HL-60 (cell line): Measurements from ENCODE around the gene VTCN1.
"Not testable (repeated sequence)": the region's sequence is repeated elsewhere in the genome, so short reads cannot be mapped to it uniquely, and the experiment has no call there.

Experiments
- DNase-seq, 2 experiments: peaks; one replicate each; pipeline ENCODE4 v3.0.0-alpha.2; 2010 to 2020; ENCODE audit warnings: low read depth in 1 of 2, low spot score in 1 of 2
- H3K27ac ChIP-seq: fragments of 250-450 bp; sonication (Bioruptor Pico); replicated peaks from 2 replicates; pipeline ENCODE4 v1.5.1; 2020; ENCODE audit warnings: mild to moderate bottlenecking, moderate library complexity
- H3K27me3 ChIP-seq: fragments of 250-450 bp; sonication (Bioruptor Pico); 2 replicates; pipeline ENCODE4 v1.5.1; 2021; ENCODE audit warnings: mild to moderate bottlenecking, moderate library complexity; ENCODE audit not compliant: insufficient read depth, poor library complexity, severe bottlenecking
- H3K4me3 ChIP-seq: replicated peaks from 2 replicates; pipeline ENCODE4 v1.5.1; 2011; ENCODE audit warnings: mild to moderate bottlenecking, control low read depth, low read length; ENCODE audit not compliant: insufficient read depth
- GABPA ChIP-seq: IDR thresholded peaks from 2 replicates; pipeline ENCODE4 v1.6.1; 2012; ENCODE audit warnings: low read depth
- POLR2AphosphoS5 ChIP-seq: IDR thresholded peaks from 2 replicates; pipeline ENCODE4 v1.6.1; 2012; ENCODE audit warnings: low read depth
- SPI1 ChIP-seq: IDR thresholded peaks from 2 replicates; pipeline ENCODE4 v1.6.1; 2012; ENCODE audit warnings: low read depth, mild to moderate bottlenecking, borderline replicate concordance
- TF ChIP-seq, protein P1 (sequence below): IDR thresholded peaks from 2 replicates; pipeline ENCODE4 v1.6.1; 2012; ENCODE audit warnings: low read depth; ENCODE audit not compliant: insufficient replicate concordance
- TF ChIP-seq, protein P2 (sequence below): IDR thresholded peaks from one replicate; pipeline ENCODE4 v1.5.1; 2011; ENCODE audit warnings: low read length, control low read depth, inconsistent platforms; ENCODE audit not compliant: insufficient read depth

The VTCN1 gene

DNA sequence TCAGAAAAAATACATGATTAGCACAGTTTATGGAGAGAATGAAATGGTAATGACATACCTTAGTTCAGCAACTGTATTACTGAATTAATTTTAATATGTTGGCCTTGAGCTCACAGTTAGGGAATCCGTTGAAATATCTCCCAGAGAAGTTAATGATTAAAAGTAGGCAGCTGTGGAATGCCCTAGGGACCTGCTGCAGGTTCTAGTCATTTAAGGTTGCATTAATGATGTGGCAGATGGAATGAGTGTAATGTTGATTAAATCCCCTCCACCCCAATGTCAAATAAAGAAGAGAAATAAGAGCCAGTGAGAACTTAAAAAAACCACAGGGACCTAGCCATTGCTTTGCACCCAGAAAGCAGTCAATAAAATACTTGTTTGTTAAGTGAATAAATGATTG, 48.8 kb downstream of the VTCN1 start:
- no peak overlapping the region for H3K4me3 ChIP-seq
- TF ChIP-seq, protein P1, sequence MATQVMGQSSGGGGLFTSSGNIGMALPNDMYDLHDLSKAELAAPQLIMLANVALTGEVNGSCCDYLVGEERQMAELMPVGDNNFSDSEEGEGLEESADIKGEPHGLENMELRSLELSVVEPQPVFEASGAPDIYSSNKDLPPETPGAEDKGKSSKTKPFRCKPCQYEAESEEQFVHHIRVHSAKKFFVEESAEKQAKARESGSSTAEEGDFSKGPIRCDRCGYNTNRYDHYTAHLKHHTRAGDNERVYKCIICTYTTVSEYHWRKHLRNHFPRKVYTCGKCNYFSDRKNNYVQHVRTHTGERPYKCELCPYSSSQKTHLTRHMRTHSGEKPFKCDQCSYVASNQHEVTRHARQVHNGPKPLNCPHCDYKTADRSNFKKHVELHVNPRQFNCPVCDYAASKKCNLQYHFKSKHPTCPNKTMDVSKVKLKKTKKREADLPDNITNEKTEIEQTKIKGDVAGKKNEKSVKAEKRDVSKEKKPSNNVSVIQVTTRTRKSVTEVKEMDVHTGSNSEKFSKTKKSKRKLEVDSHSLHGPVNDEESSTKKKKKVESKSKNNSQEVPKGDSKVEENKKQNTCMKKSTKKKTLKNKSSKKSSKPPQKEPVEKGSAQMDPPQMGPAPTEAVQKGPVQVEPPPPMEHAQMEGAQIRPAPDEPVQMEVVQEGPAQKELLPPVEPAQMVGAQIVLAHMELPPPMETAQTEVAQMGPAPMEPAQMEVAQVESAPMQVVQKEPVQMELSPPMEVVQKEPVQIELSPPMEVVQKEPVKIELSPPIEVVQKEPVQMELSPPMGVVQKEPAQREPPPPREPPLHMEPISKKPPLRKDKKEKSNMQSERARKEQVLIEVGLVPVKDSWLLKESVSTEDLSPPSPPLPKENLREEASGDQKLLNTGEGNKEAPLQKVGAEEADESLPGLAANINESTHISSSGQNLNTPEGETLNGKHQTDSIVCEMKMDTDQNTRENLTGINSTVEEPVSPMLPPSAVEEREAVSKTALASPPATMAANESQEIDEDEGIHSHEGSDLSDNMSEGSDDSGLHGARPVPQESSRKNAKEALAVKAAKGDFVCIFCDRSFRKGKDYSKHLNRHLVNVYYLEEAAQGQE = no peak
- TF ChIP-seq, protein P2, sequence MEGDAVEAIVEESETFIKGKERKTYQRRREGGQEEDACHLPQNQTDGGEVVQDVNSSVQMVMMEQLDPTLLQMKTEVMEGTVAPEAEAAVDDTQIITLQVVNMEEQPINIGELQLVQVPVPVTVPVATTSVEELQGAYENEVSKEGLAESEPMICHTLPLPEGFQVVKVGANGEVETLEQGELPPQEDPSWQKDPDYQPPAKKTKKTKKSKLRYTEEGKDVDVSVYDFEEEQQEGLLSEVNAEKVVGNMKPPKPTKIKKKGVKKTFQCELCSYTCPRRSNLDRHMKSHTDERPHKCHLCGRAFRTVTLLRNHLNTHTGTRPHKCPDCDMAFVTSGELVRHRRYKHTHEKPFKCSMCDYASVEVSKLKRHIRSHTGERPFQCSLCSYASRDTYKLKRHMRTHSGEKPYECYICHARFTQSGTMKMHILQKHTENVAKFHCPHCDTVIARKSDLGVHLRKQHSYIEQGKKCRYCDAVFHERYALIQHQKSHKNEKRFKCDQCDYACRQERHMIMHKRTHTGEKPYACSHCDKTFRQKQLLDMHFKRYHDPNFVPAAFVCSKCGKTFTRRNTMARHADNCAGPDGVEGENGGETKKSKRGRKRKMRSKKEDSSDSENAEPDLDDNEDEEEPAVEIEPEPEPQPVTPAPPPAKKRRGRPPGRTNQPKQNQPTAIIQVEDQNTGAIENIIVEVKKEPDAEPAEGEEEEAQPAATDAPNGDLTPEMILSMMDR = no peak
- TF ChIP-seq POLR2AphosphoS5 (no peak), GABPA (no peak), SPI1 (no peak)
- DNase-seq = no peak
- H3K27ac ChIP-seq = no peak overlapping the region
- peaks cover 2% of the 10 kb centered on the region for H3K27me3 ChIP-seq

DNA sequence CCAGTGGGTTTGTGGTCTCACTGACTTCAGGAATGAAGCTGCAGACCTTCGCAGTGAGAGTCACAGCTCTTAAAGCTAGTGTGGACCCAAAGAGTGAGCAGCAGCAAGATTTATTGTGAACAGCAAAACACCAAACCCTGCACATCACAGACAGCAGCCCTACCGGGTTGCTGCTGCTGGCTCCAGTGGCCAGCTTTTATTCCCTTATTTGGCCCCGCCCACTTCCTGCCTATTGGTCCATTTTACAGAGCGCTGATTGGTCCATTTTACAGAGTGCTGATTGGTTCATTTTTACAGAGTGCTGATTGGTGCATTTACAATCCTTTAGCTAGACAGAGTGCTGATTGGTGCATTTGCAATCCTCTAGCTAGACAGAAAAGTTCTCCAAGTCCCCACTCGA, 59.4 kb downstream of the VTCN1 start:
- H3K27me3 ChIP-seq, DNase-seq, H3K27ac ChIP-seq, H3K4me3 ChIP-seq: not testable (repeated sequence)

DNA sequence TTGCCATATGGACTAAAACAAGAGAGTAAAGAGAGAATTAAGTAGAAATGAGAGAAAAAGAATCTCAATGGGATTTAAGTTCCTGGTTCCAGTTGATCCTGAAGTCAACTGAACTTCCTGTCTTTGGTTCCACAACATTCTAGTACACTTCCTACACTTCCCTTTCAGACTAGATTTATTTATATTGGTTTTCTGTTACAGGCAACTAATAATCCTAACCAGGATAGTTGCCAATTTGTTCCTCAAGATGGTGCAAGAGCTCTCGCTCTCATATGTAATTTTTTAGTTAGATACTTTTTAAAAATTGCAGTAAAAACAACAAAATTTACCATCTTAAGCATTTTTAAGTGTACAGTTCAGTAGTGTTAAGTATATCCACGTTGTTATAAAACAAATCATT, 60.4 kb downstream of the VTCN1 start:
- DNase-seq = no peak
- TF ChIP-seq GABPA = no peak
- TF ChIP-seq, protein P2 = no peak

DNA sequence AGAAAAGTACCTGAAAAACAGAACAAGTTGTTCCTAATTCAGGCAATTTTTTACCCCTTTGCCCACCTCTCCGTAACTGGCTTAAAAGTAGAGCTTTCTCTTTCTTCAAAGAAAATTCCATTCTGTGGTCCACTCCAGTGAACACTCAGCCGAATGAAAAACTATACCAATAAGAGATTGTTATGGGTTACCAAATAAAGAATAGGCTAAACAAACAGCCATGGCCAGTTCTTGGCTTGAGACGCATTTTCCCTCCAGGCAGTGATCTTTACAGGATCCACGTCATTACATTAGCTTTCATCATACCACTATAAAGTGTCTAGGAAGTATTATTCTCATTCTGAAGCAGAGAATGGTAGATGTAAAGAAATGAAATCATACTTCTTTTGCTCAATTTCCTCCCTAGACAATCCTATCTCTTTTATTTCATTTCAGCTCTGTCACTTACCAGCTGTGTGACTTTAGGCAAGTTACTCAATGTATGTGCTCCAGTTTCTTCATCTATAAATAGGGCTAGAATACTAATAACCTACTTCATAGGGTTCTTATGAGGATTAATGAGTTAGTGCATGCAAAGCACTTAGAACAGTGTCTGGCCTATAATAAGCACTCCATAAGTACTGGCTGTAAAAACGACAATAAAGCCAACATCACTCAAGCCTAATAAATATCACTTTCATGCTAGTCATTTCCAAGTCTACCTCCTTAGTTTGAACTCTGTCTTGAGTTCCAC, 62.7 kb downstream of the VTCN1 start:
- H3K4me3 ChIP-seq = no peak overlapping the region
- no peak for TF ChIP-seq SPI1
- TF ChIP-seq POLR2AphosphoS5 = no peak
- TF ChIP-seq, protein P1 = no peak
- TF ChIP-seq, protein P2 = no peak
- TF ChIP-seq GABPA = no peak
- peaks cover 6% of the 10 kb centered on the region for H3K27me3 ChIP-seq
- no peak overlapping the region for H3K27ac ChIP-seq
- DNase-seq = no peak

More for the DNA sequence above, 60.4 kb downstream of the VTCN1 start:
- Histone ChIP-seq H3K4me3 (no peak overlapping the region), H3K27me3 (peaks cover 6% of the 10 kb centered on the region), H3K27ac (no peak overlapping the region)
